Gastroesophageal sphincter (tissue), 4 donors: Measurements from ENCODE around the gene THBS1. TPM values are rescaled to one million over a fixed set of nuclear protein-coding genes. Genes with fewer than 3 reads are reported as not detected.

Experiments
- ATAC-seq: fragments of 150-250 bp; one replicate; pipeline ENCODE4 v1.9.1; 2016; ENCODE audit warnings: mild to moderate bottlenecking, moderate library complexity
- H3K27ac ChIP-seq, 4 donors: fragments of 200-600 bp; sonication (generic) in 3 of 4; 1 replicate in 3 of 4; 2 replicates in 1 of 4; pipeline ENCODE4 v1.5.1; 2016 to 2019
- H3K27me3 ChIP-seq: fragments of 200-600 bp; sonication (generic); one replicate; pipeline ENCODE4 v1.5.1; 2019
- H3K36me3 ChIP-seq, 2 donors: fragments of 200-600 bp; sonication (generic); one replicate each; pipeline ENCODE4 v1.5.1; 2019; ENCODE audit warnings: control low read depth in 1 of 2
- H3K4me1 ChIP-seq, 3 donors: fragments of 200-600 bp; sonication (generic); 1 replicate in 2 of 3; 2 replicates in 1 of 3; pipeline ENCODE4 v1.5.1; 2016 to 2019; ENCODE audit warnings: control low read depth in 2 of 3
- H3K4me3 ChIP-seq, 2 donors: fragments of 200-600 bp; sonication (generic); one replicate each; pipeline ENCODE4 v1.5.1; 2019; ENCODE audit warnings: mild to moderate bottlenecking in 1 of 2, moderate library complexity in 1 of 2
- H3K9me3 ChIP-seq, 3 donors: fragments of 200-600 bp; sonication (generic); one replicate each; pipeline ENCODE4 v1.5.1; 2017 to 2019; ENCODE audit warnings: control low read depth in 2 of 3
- CTCF ChIP-seq, 4 experiments: fragments of 200-600 bp in 2 of 4; fragments of 450-650 bp in 2 of 4; sonication (generic) in 1 of 4; IDR thresholded peaks; one replicate each; pipeline ENCODE4 v1.5.1; 2017 to 2019; ENCODE audit warnings: antibody characterized with exemption in 4 of 4, mild to moderate bottlenecking in 2 of 4, moderate library complexity in 2 of 4
- EP300 ChIP-seq: sonication (generic); formaldehyde crosslinking; IDR thresholded peaks from one replicate; pipeline ENCODE4 v1.6.1; 2017; ENCODE audit warnings: antibody characterized with exemption, mild to moderate bottlenecking
- POLR2A ChIP-seq, 2 donors: fragments of 450-650 bp; IDR thresholded peaks; one replicate each; pipeline ENCODE4 v1.6.1; 2017; ENCODE audit warnings: antibody characterized with exemption in 2 of 2, mild to moderate bottlenecking in 2 of 2, moderate library complexity in 1 of 2
- POLR2AphosphoS5 ChIP-seq: sonication (generic); formaldehyde crosslinking; IDR thresholded peaks from one replicate; pipeline ENCODE4 v1.6.1; 2017; ENCODE audit warnings: antibody characterized with exemption
- WGBS, 2 donors: methylation state at CpG; one replicate each; pipeline ENCODE4 v1.1.5; 2018; ENCODE audit warnings: low coverage in 1 of 2; 5-methylcytosine and 5-hydroxymethylcytosine counted together
- total RNA-seq, 4 donors: library from RNA; depleted of rRNA; stranded (reverse); fragments of >200 nt; gene quantifications; one replicate each; pipeline ENCODE4 v1.1.0, GENCODE V29; 2016

Gene THBS1
- total RNA-seq, 4 donors from 2014 or later: 183 to 1,645 (median 277) TPM

- Histone ChIP-seq H3K27me3 (no peaks in the 10 kb centered on the region), H3K27ac (no peak overlapping the region), H3K36me3 (no peaks in the 10 kb centered on the region), H3K4me1 (peaks cover 0 to 6% (median 0%) of the 10 kb centered on the region in 3 donors), H3K4me3 (no peak overlapping the region), H3K9me3 (peaks cover 0 to 11% (median 0%) of the 10 kb centered on the region in 3 donors)
- TF ChIP-seq EP300 (no peak), CTCF (IDR thresholded peaks at IDR 0.05) (no peak), POLR2A (IDR thresholded peaks at IDR 0.05) (no peak), POLR2AphosphoS5 (no peak)
- ATAC-seq: no peak
- WGBS, 2 donors: 80 to 92% methylated on average over 5 to 6 of the region's 6 CpGs
Observed at GRCh38 chr15:39616731-39617455, 36.0 kb downstream of the THBS1 start.

GRCh38 chr15:39618063-39618823 lies 37.4 kb downstream of the THBS1 start:
- Histone ChIP-seq H3K36me3 (no peaks in the 10 kb centered on the region), H3K4me3 (no peak overlapping the region), H3K9me3 (peaks cover 0 to 7% (median 0%) of the 10 kb centered on the region in 3 donors), H3K27ac (no peak overlapping the region), H3K4me1 (peaks cover 0 to 13% (median 0%) of the 10 kb centered on the region in 3 donors), H3K27me3 (no peaks in the 10 kb centered on the region)
- TF ChIP-seq POLR2A (IDR thresholded peaks at IDR 0.05): no peak
- TF ChIP-seq POLR2AphosphoS5: no peak
- no peak for TF ChIP-seq EP300
- no peak for TF ChIP-seq CTCF (IDR thresholded peaks at IDR 0.05)
- WGBS, 2 donors: 77 to 88% methylated on average over 3 of the region's 3 CpGs
- no peak for ATAC-seq

GRCh38 chr15:39621210-39621609 lies 40.3 kb downstream of the THBS1 start:
- H3K4me1 ChIP-seq: peaks cover 5 to 37% (median 8%) of the 10 kb centered on the region in 3 donors
- TF ChIP-seq POLR2AphosphoS5 (no peak), CTCF (IDR thresholded peaks at IDR 0.05) (no peak), POLR2A (IDR thresholded peaks at IDR 0.05) (no peak), EP300 (no peak)
- no peaks in the 10 kb centered on the region for H3K9me3 ChIP-seq
- H3K4me3 ChIP-seq: no peak overlapping the region
- H3K36me3 ChIP-seq: no peaks in the 10 kb centered on the region
- H3K27me3 ChIP-seq: no peaks in the 10 kb centered on the region
- WGBS, 2 donors: 60 to 70% methylated on average over 1 of the region's 1 CpG
- H3K27ac ChIP-seq: no peak overlapping the region
- ATAC-seq: no peak

- Histone ChIP-seq H3K9me3 (no peaks in the 10 kb centered on the region), H3K4me3 (no peak overlapping the region), H3K4me1 (peaks cover 5 to 37% (median 8%) of the 10 kb centered on the region in 3 donors), H3K27me3 (no peaks in the 10 kb centered on the region), H3K27ac (no peak overlapping the region), H3K36me3 (no peaks in the 10 kb centered on the region)
- no peak for ATAC-seq
- no peak for TF ChIP-seq EP300
- no peak for TF ChIP-seq CTCF (IDR thresholded peaks at IDR 0.05)
- no peak for TF ChIP-seq POLR2AphosphoS5
- no peak for TF ChIP-seq POLR2A (IDR thresholded peaks at IDR 0.05)
- 8 to 67% methylated on average over 1 of the region's 1 CpG for WGBS, 2 donors
Observed at GRCh38 chr15:39621976-39622375, 41.1 kb downstream of the THBS1 start.
